HL-60 (cell line): ENCODE results near the gene IL25.

ENCODE experiments used
- CTCF ChIP-seq: IDR thresholded peaks from one replicate; pipeline ENCODE4 v1.5.1; 2011; ENCODE audit warnings: low read length, control low read depth, inconsistent platforms; ENCODE audit not compliant: insufficient read depth
- GABPA ChIP-seq: IDR thresholded peaks from 2 replicates; pipeline ENCODE4 v1.6.1; 2012; ENCODE audit warnings: low read depth
- POLR2AphosphoS5 ChIP-seq: IDR thresholded peaks from 2 replicates; pipeline ENCODE4 v1.6.1; 2012; ENCODE audit warnings: low read depth
- SPI1 ChIP-seq: IDR thresholded peaks from 2 replicates; pipeline ENCODE4 v1.6.1; 2012; ENCODE audit warnings: low read depth, mild to moderate bottlenecking, borderline replicate concordance

- TF ChIP-seq CTCF (no peak), SPI1 (no peak), GABPA (no peak), POLR2AphosphoS5 (no peak)
Observed at GRCh38 chr14:23401291-23401690, 28.7 kb downstream of the IL25 start.
